ENCODE results near the gene EIF1AX. TPM values are rescaled to one million over a fixed set of nuclear protein-coding genes. Genes with fewer than 3 reads are reported as not detected.

EIF1AX gene
- total and polyA plus RNA-seq, 4 donors: 19.1 to 89.0 (median 22.6) TPM

DNA sequence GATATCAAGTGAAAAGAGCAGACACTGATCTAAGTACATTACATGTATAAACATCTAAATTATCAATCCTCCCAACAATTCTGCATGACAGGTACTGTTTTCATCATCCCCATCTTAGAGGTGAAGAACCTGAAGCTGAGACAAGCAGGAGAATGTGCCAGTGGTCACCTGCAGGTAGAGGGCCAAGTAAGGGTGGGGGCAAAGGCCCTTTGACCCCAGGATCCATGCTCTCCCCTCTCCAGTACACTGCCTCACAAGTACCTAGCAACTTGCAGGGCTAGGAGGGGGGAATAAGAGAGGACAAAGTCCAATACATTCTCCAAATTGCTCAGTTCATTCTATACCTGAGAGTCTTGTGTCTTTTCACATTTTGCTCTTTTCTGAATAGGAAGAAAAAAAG is 16.7 kb downstream of the EIF1AX start:
- TF ChIP-seq FOXA1 (IDR thresholded peaks at IDR 0.05): no peak
- TF ChIP-seq, protein P1, sequence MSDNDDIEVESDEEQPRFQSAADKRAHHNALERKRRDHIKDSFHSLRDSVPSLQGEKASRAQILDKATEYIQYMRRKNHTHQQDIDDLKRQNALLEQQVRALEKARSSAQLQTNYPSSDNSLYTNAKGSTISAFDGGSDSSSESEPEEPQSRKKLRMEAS (IDR thresholded peaks at IDR 0.05): no peak
- TF ChIP-seq JUND (IDR thresholded peaks at IDR 0.05): no peak
- no peak for TF ChIP-seq GABPA (IDR thresholded peaks at IDR 0.05 in 1 of 2, conservative IDR thresholded peaks at IDR 0.05 in 1 of 2)
- TF ChIP-seq SP1 (IDR thresholded peaks at IDR 0.05): no peak
- no peak for TF ChIP-seq RXRA (IDR thresholded peaks at IDR 0.05)
- TF ChIP-seq YY1 (IDR thresholded peaks at IDR 0.05): no peak
- TF ChIP-seq, protein P2, sequence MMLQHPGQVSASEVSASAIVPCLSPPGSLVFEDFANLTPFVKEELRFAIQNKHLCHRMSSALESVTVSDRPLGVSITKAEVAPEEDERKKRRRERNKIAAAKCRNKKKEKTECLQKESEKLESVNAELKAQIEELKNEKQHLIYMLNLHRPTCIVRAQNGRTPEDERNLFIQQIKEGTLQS (IDR thresholded peaks at IDR 0.05): no peak
- TF ChIP-seq RAD21 (IDR thresholded peaks at IDR 0.05): no peak
- no peak for TF ChIP-seq EGR1 (IDR thresholded peaks at IDR 0.05; ENCODE audit: low read depth in 2 of 2)
- DNase-seq (ENCODE audit: low spot score): no peak

DNA sequence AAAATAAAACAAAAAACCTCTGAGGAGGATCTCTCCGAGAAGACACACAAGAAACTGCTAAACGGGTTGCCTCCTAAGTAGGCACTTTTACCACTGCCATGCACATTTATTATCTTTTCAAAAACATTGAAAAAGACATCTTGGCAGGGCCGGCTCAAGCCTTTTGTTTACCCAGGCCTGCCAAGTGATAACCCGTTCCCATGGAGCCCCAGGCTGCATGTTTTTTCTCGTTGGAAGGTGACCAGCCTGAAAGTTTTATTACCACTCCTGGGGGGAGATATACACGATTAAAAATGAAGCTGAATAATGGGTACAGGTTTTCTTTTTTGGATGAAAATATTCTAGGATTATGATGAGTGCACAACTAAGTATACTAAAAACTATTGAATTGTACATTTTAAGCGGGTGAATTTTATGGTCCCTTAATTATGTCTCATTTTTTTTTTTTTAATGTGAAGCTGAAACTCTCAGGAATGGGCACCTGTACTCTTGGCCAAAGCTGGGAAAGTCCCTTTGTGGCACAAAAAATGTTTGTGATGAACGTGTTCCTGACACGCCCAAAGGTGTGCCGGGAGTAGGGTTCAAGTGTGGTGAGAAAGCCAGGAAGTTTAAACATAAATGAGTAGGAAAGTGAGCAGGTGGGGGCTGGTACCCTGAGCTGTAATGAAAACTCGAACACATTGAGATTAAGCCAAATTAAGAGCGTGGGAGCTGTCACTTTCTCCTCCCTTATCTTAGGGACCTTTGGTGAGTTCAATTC is 23.4 kb downstream of the EIF1AX start:
- no peak overlapping the region for H3K27ac ChIP-seq (ENCODE audit: low read depth in 1 of 2, low read length in 2 of 2)
- TF ChIP-seq, protein P3, sequence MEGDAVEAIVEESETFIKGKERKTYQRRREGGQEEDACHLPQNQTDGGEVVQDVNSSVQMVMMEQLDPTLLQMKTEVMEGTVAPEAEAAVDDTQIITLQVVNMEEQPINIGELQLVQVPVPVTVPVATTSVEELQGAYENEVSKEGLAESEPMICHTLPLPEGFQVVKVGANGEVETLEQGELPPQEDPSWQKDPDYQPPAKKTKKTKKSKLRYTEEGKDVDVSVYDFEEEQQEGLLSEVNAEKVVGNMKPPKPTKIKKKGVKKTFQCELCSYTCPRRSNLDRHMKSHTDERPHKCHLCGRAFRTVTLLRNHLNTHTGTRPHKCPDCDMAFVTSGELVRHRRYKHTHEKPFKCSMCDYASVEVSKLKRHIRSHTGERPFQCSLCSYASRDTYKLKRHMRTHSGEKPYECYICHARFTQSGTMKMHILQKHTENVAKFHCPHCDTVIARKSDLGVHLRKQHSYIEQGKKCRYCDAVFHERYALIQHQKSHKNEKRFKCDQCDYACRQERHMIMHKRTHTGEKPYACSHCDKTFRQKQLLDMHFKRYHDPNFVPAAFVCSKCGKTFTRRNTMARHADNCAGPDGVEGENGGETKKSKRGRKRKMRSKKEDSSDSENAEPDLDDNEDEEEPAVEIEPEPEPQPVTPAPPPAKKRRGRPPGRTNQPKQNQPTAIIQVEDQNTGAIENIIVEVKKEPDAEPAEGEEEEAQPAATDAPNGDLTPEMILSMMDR (IDR thresholded peaks at IDR 0.05; ENCODE audit: low read depth, low read length, missing input control): no peak
- TF ChIP-seq, protein P4, sequence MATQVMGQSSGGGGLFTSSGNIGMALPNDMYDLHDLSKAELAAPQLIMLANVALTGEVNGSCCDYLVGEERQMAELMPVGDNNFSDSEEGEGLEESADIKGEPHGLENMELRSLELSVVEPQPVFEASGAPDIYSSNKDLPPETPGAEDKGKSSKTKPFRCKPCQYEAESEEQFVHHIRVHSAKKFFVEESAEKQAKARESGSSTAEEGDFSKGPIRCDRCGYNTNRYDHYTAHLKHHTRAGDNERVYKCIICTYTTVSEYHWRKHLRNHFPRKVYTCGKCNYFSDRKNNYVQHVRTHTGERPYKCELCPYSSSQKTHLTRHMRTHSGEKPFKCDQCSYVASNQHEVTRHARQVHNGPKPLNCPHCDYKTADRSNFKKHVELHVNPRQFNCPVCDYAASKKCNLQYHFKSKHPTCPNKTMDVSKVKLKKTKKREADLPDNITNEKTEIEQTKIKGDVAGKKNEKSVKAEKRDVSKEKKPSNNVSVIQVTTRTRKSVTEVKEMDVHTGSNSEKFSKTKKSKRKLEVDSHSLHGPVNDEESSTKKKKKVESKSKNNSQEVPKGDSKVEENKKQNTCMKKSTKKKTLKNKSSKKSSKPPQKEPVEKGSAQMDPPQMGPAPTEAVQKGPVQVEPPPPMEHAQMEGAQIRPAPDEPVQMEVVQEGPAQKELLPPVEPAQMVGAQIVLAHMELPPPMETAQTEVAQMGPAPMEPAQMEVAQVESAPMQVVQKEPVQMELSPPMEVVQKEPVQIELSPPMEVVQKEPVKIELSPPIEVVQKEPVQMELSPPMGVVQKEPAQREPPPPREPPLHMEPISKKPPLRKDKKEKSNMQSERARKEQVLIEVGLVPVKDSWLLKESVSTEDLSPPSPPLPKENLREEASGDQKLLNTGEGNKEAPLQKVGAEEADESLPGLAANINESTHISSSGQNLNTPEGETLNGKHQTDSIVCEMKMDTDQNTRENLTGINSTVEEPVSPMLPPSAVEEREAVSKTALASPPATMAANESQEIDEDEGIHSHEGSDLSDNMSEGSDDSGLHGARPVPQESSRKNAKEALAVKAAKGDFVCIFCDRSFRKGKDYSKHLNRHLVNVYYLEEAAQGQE (IDR thresholded peaks at IDR 0.05): no peak
- no peak for TF ChIP-seq JUND (IDR thresholded peaks at IDR 0.05)
- TF ChIP-seq RXRA (IDR thresholded peaks at IDR 0.05): no peak
- TF ChIP-seq EGR1 (IDR thresholded peaks at IDR 0.05; ENCODE audit: low read depth in 2 of 2): no peak
- TF ChIP-seq NR2F2 (IDR thresholded peaks at IDR 0.05): no peak
- no peak for TF ChIP-seq RAD21 (IDR thresholded peaks at IDR 0.05)
- TF ChIP-seq GABPA (IDR thresholded peaks at IDR 0.05 in 1 of 2, conservative IDR thresholded peaks at IDR 0.05 in 1 of 2): no peak
- TF ChIP-seq YY1 (IDR thresholded peaks at IDR 0.05): no peak
- TF ChIP-seq, protein P1 (IDR thresholded peaks at IDR 0.05): no peak
- TF ChIP-seq, protein P5, sequence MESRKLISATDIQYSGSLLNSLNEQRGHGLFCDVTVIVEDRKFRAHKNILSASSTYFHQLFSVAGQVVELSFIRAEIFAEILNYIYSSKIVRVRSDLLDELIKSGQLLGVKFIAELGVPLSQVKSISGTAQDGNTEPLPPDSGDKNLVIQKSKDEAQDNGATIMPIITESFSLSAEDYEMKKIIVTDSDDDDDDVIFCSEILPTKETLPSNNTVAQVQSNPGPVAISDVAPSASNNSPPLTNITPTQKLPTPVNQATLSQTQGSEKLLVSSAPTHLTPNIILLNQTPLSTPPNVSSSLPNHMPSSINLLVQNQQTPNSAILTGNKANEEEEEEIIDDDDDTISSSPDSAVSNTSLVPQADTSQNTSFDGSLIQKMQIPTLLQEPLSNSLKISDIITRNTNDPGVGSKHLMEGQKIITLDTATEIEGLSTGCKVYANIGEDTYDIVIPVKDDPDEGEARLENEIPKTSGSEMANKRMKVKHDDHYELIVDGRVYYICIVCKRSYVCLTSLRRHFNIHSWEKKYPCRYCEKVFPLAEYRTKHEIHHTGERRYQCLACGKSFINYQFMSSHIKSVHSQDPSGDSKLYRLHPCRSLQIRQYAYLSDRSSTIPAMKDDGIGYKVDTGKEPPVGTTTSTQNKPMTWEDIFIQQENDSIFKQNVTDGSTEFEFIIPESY (IDR thresholded peaks at IDR 0.05): no peak
- no peak for TF ChIP-seq HNF4G (IDR thresholded peaks at IDR 0.05)
- TF ChIP-seq FOXA1 (IDR thresholded peaks at IDR 0.05): no peak
- H3K4me1 ChIP-seq (ENCODE audit: control insufficient read depth in 4 of 4, insufficient read depth in 4 of 4, low read length in 3 of 4): peaks cover 2 to 8% (median 5%) of the 10 kb centered on the region in 4 donors
- H3K4me3 ChIP-seq (ENCODE audit: low read depth in 1 of 3, low read length in 3 of 3): no peak overlapping the region
- DNase-seq (ENCODE audit: low spot score): no peak
- WGBS: 45% methylated on average over 12 of the region's 12 CpGs
- no peak overlapping the region for H3K9ac ChIP-seq (ENCODE audit: low read depth in 1 of 2, low read length in 2 of 2)
- peaks cover 0 to 8% (median 6%) of the 10 kb centered on the region in 4 donors for H3K9me3 ChIP-seq (ENCODE audit: control insufficient read depth in 4 of 4, low read length in 3 of 4)
- no peaks in the 10 kb centered on the region for H3K36me3 ChIP-seq (ENCODE audit: control insufficient read depth in 4 of 4, insufficient read depth in 3 of 4, low read depth in 1 of 4, low read length in 3 of 4)
- peaks cover 0 to 4% (median 0%) of the 10 kb centered on the region in 4 donors for H3K27me3 ChIP-seq (ENCODE audit: control insufficient read depth in 4 of 4, insufficient read depth in 4 of 4, low read length in 3 of 4)

More for the DNA sequence above, 16.7 kb downstream of the EIF1AX start:
- Histone ChIP-seq H3K4me3 (ENCODE audit: low read depth in 1 of 3, low read length in 3 of 3) (no peak overlapping the region), H3K9me3 (ENCODE audit: control insufficient read depth in 4 of 4, low read length in 3 of 4) (no peaks in the 10 kb centered on the region), H3K36me3 (ENCODE audit: control insufficient read depth in 4 of 4, insufficient read depth in 3 of 4, low read depth in 1 of 4, low read length in 3 of 4) (peaks cover 0 to 21% (median 12%) of the 10 kb centered on the region in 4 donors), H3K27me3 (ENCODE audit: control insufficient read depth in 4 of 4, insufficient read depth in 4 of 4, low read length in 3 of 4) (no peaks in the 10 kb centered on the region), H3K4me1 (ENCODE audit: control insufficient read depth in 4 of 4, insufficient read depth in 4 of 4, low read length in 3 of 4) (no peaks in the 10 kb centered on the region), H3K9ac (ENCODE audit: low read depth in 1 of 2, low read length in 2 of 2) (no peak overlapping the region), H3K27ac (ENCODE audit: low read depth in 1 of 2, low read length in 2 of 2) (no peak overlapping the region)

All from liver (tissue), 9 donors.